Gastrocnemius medialis (tissue), 4 donors: ENCODE results near the gene DIAPH3. TPM values are rescaled to one million over a fixed set of nuclear protein-coding genes. Genes with fewer than 3 reads are reported as not detected.
A peak's percentile ranks its signal among the peaks of the same experiment; 100 is the strongest.
"Not testable (repeated sequence)": the region's sequence is repeated elsewhere in the genome, so short reads cannot be mapped to it uniquely, and the experiment has no call there.

Experiments used
- ATAC-seq, 2 donors: fragments of 150-250 bp; one replicate each; pipeline ENCODE4 v1.9.1; 2016
- DNase-seq, 2 donors: peaks; one replicate each; pipeline ENCODE4 v3.0.0-alpha.2; 2019
- H3K27ac ChIP-seq, 4 donors: fragments of 200-600 bp; sonication (generic); 1 replicate in 1 of 4; 2 replicates in 3 of 4; pipeline ENCODE4 v1.5.1; 2016 to 2018; ENCODE audit warnings: mild to moderate bottlenecking in 2 of 4, moderate library complexity in 1 of 4
- H3K27me3 ChIP-seq, 3 donors: fragments of 200-600 bp; sonication (generic) in 2 of 3; 1 replicate in 1 of 3; 2 replicates in 2 of 3; pipeline versions ENCODE4 v1.5.1 to v1.6.0; 2016 to 2019; ENCODE audit warnings: mild to moderate bottlenecking in 1 of 3, moderate library complexity in 1 of 3
- H3K36me3 ChIP-seq, 2 donors: fragments of 200-600 bp; sonication (generic) in 1 of 2; one replicate each; pipeline ENCODE4 v1.5.1; 2017 to 2018
- H3K4me1 ChIP-seq, 2 donors: fragments of 200-600 bp; sonication (generic) in 1 of 2; one replicate each; pipeline ENCODE4 v1.5.1; 2016 to 2017; ENCODE audit warnings: mild to moderate bottlenecking in 2 of 2
- H3K4me3 ChIP-seq, 4 donors: fragments of 200-600 bp; sonication (generic) in 3 of 4; 1 replicate in 1 of 4; 2 replicates in 3 of 4; pipeline ENCODE4 v1.5.1; 2016 to 2019; ENCODE audit warnings: mild to moderate bottlenecking in 2 of 4
- H3K9me3 ChIP-seq, 3 donors: fragments of 200-600 bp; sonication (generic) in 2 of 3; 1 replicate in 1 of 3; 2 replicates in 2 of 3; pipeline ENCODE4 v1.5.1; 2016 to 2019
- POLR2A ChIP-seq, 2 donors: fragments of 450-650 bp; IDR thresholded peaks; one replicate each; pipeline ENCODE4 v1.6.1; 2017; ENCODE audit warnings: antibody characterized with exemption in 2 of 2, mild to moderate bottlenecking in 2 of 2, moderate library complexity in 2 of 2
- in situ Hi-C, 4 donors: fragments of 200-750 bp; cut with MboI; loops; one replicate each; pipeline versions ENCODE4 v1.15.0 to v1.8.0; 2017; ENCODE audit warnings: low sequenced_read_pairs in 4 of 4
- intact Hi-C: fragments of 100-400 bp; cut with DNase I; formaldehyde crosslinking; loops from one replicate; pipeline ENCODE4 v1.15.1; 2023; ENCODE audit warnings: low total_unique reads
- total RNA-seq, 4 donors: library from RNA; depleted of rRNA; stranded (reverse); fragments of >200 nt; gene quantifications; one replicate each; pipeline versions ENCODE4 v1.1.0 to v1.2.3, GENCODE V29; 2016
- TF ChIP-seq, protein P1 (sequence below), 5 experiments: fragments of 450-650 bp in 3 of 5; fragments of 200-600 bp in 2 of 5; sonication (generic) in 2 of 5; IDR thresholded peaks in 4 of 5; conservative IDR thresholded peaks in 1 of 5; 1 replicate in 4 of 5; 2 replicates in 1 of 5; pipeline ENCODE4 v1.5.1; 2016 to 2019; ENCODE audit warnings: antibody characterized with exemption in 5 of 5, mild to moderate bottlenecking in 3 of 5, moderate library complexity in 3 of 5

DIAPH3 gene, protein sequence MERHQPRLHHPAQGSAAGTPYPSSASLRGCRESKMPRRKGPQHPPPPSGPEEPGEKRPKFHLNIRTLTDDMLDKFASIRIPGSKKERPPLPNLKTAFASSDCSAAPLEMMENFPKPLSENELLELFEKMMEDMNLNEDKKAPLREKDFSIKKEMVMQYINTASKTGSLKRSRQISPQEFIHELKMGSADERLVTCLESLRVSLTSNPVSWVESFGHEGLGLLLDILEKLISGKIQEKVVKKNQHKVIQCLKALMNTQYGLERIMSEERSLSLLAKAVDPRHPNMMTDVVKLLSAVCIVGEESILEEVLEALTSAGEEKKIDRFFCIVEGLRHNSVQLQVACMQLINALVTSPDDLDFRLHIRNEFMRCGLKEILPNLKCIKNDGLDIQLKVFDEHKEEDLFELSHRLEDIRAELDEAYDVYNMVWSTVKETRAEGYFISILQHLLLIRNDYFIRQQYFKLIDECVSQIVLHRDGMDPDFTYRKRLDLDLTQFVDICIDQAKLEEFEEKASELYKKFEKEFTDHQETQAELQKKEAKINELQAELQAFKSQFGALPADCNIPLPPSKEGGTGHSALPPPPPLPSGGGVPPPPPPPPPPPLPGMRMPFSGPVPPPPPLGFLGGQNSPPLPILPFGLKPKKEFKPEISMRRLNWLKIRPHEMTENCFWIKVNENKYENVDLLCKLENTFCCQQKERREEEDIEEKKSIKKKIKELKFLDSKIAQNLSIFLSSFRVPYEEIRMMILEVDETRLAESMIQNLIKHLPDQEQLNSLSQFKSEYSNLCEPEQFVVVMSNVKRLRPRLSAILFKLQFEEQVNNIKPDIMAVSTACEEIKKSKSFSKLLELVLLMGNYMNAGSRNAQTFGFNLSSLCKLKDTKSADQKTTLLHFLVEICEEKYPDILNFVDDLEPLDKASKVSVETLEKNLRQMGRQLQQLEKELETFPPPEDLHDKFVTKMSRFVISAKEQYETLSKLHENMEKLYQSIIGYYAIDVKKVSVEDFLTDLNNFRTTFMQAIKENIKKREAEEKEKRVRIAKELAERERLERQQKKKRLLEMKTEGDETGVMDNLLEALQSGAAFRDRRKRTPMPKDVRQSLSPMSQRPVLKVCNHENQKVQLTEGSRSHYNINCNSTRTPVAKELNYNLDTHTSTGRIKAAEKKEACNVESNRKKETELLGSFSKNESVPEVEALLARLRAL
- total RNA-seq, result under 1 TPM in 1 of 4 donors, not detected in 3; 0.13 TPM

DNA sequence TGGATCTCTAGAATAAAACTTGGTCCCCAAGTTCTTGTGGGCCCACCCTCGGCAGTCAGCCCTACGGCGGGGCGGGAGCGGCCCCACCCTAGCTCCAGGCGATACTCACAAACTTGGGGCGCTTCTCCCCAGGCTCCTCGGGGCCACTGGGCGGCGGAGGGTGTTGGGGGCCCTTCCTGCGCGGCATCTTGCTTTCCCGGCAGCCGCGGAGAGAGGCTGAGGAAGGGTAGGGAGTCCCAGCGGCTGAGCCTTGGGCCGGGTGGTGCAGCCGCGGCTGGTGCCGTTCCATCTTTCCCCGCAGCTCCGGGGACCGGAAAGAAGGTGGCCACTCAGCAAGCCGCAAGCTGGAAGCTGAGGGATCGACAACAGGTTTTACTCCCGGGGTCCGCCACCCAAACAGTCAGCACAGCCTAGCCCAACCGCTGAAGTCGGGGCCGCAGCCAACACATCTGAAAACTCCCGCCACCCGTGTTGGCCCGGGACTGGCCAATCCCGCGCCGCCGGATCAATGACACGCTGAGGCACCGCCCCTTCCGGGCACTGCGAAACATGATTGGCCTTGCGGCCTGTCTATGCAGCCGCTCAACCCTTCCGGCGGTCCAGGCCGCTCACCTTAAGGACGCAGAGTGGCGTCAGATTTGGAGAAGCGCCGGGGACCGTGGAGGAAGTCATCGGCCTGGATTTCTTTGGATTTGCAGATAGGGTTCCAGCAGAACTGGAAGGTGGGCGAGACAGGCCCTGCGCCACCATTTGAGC is at the start of gene DIAPH3:
Gene DIAPH3, minus strand, starts transcription at position 451 of the 756 bp plus-strand sequence. Its CDS starts 162 bp downstream, at position 289.
- Histone ChIP-seq H3K4me1 (peaks cover 15 to 16% of the 10 kb centered on the region in 2 donors), H3K36me3 (no peaks in the 10 kb centered on the region), H3K27ac (peak within 1 kb of the TSS; percentile 76 to 86 (median 84)), H3K27me3 (no peaks in the 10 kb centered on the region), H3K9me3 (no peaks in the 10 kb centered on the region), H3K4me3 (peak within 1 kb of the TSS; percentile 72 to 78 (median 72))
- peak; percentile 35 to 48 for TF ChIP-seq POLR2A (IDR thresholded peaks at IDR 0.05)
- TF ChIP-seq, protein P1, sequence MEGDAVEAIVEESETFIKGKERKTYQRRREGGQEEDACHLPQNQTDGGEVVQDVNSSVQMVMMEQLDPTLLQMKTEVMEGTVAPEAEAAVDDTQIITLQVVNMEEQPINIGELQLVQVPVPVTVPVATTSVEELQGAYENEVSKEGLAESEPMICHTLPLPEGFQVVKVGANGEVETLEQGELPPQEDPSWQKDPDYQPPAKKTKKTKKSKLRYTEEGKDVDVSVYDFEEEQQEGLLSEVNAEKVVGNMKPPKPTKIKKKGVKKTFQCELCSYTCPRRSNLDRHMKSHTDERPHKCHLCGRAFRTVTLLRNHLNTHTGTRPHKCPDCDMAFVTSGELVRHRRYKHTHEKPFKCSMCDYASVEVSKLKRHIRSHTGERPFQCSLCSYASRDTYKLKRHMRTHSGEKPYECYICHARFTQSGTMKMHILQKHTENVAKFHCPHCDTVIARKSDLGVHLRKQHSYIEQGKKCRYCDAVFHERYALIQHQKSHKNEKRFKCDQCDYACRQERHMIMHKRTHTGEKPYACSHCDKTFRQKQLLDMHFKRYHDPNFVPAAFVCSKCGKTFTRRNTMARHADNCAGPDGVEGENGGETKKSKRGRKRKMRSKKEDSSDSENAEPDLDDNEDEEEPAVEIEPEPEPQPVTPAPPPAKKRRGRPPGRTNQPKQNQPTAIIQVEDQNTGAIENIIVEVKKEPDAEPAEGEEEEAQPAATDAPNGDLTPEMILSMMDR (IDR thresholded peaks at IDR 0.05 in 4 of 5, conservative IDR thresholded peaks at IDR 0.05 in 1 of 5), result no peak
- ATAC-seq, result peak; percentile 98 to 99
- peak; percentile 91 to 94 for DNase-seq
- in situ Hi-C loops (loop anchor here (10.0 to 25.0 kb wide), 3 partner anchors 224 to 274 kb away; partner anchors contain the start of gene TDRD3 (in 3 of the 4)), intact Hi-C loops (loop anchor here (2.0 kb wide), 1 partner anchor 233 kb away; the partner anchor contains the start of gene TDRD3)

- no peaks in the 10 kb centered on the region for H3K27me3 ChIP-seq
- ATAC-seq (no peak), DNase-seq (no peak)
- H3K27ac ChIP-seq, result no peak overlapping the region
- intact Hi-C loops, result no loop called here
- no peak for TF ChIP-seq POLR2A (IDR thresholded peaks at IDR 0.05)
- in situ Hi-C loops, result no loop called here
- H3K4me3 ChIP-seq, result no peak overlapping the region
- H3K36me3 ChIP-seq, result no peaks in the 10 kb centered on the region
- no peaks in the 10 kb centered on the region for H3K9me3 ChIP-seq
- H3K4me1 ChIP-seq, result no peaks in the 10 kb centered on the region
Observed at GRCh38 chr13:60213236-60213744, 49.6 kb upstream of the DIAPH3 start.

GRCh38 chr13:60211548-60211947 is 47.8 kb upstream of the DIAPH3 start:
- ATAC-seq (no peak), DNase-seq (no peak)
- Histone ChIP-seq H3K4me3 (no peak overlapping the region), H3K27me3 (no peaks in the 10 kb centered on the region), H3K4me1 (no peaks in the 10 kb centered on the region), H3K36me3 (no peaks in the 10 kb centered on the region), H3K9me3 (no peaks in the 10 kb centered on the region), H3K27ac (no peak overlapping the region)
- intact Hi-C loops (no loop called here), in situ Hi-C loops (no loop called here)
- TF ChIP-seq, protein P1 (IDR thresholded peaks at IDR 0.05 in 4 of 5, conservative IDR thresholded peaks at IDR 0.05 in 1 of 5), result no peak
- TF ChIP-seq POLR2A (IDR thresholded peaks at IDR 0.05), result no peak

DNA sequence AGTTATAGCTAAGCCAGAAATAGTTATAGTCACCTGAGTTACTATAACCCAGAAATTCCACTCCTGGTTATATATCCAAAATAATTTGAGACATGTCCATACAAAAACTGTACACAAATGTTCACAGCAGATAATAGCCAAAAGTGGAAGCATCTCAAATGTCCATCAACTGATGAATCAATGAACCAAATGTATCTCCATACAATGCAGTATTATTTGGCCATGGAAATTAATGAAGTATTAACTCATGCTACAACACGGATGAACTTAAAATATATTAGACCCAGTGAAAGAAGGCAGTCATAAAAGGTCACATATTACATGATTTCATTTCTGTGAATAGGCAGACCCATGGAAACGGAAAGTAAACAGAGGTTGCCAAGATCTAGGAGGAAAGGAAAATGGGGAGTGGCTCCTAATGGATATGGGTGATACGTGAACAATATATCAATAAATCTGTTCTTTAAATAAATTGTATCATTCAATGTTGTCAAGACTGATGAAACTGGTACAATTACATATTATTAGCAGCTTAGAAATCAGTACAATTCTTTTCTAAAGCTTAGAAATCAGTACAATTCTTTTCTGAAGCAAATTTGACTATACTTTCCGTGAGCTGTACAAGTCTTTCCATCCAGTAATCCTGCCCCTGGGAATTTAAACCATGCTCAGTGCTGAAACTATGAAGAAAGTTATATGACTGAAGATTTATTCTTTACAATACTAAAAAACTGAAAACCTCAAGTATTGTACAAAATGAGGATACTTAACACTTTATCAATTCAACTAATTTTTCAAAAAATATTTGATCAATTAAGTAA is 47.0 kb upstream of the DIAPH3 start:
- ATAC-seq (no peak), DNase-seq (no peak)
- in situ Hi-C loops (no loop called here), intact Hi-C loops (no loop called here)
- Histone ChIP-seq H3K4me3 (no peak overlapping the region), H3K27me3 (no peaks in the 10 kb centered on the region), H3K27ac (no peak overlapping the region), H3K4me1 (no peaks in the 10 kb centered on the region), H3K36me3 (no peaks in the 10 kb centered on the region), H3K9me3 (no peaks in the 10 kb centered on the region)
- no peak for TF ChIP-seq POLR2A (IDR thresholded peaks at IDR 0.05)
- TF ChIP-seq, protein P1 (IDR thresholded peaks at IDR 0.05 in 4 of 5, conservative IDR thresholded peaks at IDR 0.05 in 1 of 5), result no peak

DNA sequence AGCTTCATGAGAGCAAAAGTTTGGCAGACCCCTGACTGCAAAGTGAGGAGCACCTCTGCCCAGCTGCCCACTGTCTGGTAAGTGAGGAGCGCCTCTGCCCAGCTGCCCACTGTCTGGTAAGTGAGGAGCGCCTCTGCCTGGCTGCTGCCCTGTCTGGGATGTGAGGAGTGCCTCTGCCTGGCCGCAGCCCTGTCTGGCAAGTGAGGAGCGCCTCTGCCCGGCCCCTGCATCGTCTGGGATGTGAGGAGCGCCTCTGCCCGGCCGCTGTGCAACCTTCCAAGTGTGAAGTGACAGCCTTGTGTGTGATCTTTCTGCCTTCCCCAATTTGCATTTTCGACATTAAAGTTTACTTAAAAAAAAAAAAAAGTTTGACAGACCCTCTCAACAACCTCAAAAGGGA is 41.8 kb upstream of the DIAPH3 start:
- H3K9me3 ChIP-seq, H3K27ac ChIP-seq, H3K4me1 ChIP-seq, H3K4me3 ChIP-seq, in situ Hi-C loops, H3K27me3 ChIP-seq, H3K36me3 ChIP-seq, intact Hi-C loops, DNase-seq, ATAC-seq: not testable (repeated sequence)
